ENCODE data around the gene ROBO1.

GRCh38 chr3:79255292-79255691 lies 512.5 kb downstream of the ROBO1 start:
- TF ChIP-seq EZH2phosphoT487 (IDR thresholded peaks at IDR 0.05; ENCODE audit: insufficient read depth, low read depth) (no peak), EZH2 (IDR thresholded peaks at IDR 0.05; ENCODE audit: insufficient read depth, poor library complexity, severe bottlenecking) (no peak)
